GM12873 (cell line): ENCODE data around the gene TENM3.

Experiments
- CTCF ChIP-seq: IDR thresholded peaks from 2 replicates; pipeline ENCODE4 v1.5.1; 2012; ENCODE audit warnings: low read depth, mild to moderate bottlenecking, moderate library complexity, low read length, control low read depth; ENCODE audit not compliant: insufficient read depth; ENCODE audit errors: missing control alignments

The TENM3 gene

DNA sequence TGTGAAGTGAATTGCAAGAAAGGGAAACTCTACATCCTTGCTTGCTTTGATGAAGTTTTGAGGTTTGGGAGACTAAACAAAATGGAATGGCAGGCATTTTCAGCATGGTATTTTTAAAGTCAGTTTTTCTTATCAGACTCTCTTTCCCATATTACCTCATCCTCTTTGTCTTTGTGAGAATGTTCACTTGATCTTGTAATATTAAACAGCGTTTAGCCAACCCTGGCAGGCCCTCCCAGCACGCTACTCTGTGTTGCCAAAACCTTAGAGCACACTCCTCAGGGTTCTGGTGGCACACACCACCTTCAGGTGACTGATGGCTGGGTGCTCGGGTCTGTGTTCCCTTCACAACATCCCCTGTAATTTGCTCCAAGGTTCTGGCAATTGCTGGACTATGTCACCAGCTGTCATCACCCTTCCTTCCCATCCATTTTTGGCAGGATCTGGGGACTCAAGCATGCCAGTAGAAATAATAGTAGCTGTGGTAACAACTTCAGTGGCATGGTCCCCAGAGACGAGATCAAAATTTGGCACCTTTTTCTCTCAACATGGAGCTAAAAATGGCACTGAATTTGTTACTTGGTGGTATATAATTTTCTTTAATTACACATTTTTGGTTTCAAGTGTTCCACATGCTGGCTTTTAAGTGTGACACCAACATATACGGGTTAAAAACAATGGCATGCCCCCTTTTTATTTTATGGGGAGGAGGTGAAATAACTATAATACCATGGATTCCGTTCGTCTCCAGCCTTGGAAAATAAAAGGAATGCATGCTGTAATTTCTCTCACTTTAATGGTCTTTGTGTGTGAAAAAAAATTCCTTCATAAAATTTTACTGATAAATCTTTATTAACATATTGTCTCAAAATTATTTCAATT is 400.8 kb downstream of the TENM3 start:
- no peak for TF ChIP-seq CTCF

DNA sequence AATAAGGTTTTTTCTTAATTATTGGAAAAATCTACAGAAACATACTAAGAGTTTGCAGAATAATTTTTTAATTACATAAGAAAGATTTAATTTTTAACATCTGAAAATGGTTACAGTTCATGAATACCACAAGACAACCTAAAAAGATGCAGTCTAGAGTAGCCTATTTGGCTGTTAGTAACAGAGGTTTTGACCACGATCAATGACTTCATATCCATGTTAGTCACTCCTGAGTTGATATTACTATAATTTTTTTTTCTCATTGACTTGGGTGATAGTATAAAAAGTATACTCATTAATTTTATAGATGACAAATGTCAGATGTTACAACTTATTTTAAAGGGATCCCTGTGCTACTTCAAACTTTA is 401.5 kb downstream of the TENM3 start:
- TF ChIP-seq CTCF = no peak

GRCh38 chr4:182645511-182645910 is 402.3 kb downstream of the TENM3 start:
- no peak for TF ChIP-seq CTCF

- TF ChIP-seq CTCF = no peak
Observed at GRCh38 chr4:182647646-182648300, 404.6 kb downstream of the TENM3 start.

DNA sequence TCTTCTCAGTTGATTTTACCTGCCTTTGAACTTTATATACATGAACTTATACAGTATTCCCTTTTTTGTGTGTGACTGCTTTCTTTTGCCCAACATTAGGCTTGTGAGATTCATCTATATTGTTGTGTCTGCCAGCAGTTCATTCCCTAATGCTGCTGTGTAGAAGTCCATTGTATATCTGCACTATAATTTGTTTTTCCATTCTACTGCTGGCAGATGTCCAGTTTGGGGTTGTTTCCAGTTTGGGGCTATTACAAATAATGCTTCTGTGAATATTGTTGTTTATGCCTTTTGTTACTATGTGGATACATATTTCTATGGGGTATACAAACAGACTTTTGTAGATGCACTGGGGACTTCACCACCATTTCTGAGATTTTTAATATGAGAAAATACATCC is 405.6 kb downstream of the TENM3 start:
- TF ChIP-seq CTCF = no peak

DNA sequence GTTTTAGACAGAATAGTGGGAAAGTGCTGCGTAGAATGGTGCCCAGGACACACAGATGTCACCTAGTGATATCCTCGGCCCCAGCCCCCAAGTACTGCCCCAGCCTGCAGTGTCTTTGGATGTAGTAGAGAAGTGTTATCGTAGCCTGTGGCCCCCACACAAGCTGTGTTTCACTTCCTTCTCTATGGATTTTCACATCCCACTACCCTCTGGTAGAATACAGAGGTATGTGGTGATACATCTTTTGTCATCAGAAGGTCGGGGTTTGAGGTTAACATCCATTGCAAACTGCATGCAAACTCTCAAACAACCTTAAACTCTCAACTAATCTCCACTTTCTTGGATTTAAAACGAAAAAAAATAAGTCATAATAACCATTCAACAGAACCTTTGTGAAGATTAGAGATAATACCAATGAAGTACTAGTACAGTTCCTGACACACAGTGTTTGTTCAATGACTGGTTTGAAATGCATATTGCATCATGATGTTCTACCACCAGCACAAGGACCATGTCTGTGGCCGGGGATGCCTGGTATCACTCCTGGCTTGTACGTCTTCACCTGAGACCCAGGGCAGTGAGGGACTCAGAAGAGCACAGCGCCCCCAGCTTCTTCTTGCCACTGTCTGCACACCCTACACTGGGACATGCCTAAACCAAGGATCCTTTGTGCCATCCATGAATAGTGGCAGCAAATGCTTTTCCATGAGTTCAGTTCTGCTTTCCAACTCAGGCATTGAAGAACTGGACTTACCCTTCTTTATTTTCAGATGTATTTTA is 406.7 kb downstream of the TENM3 start:
- TF ChIP-seq CTCF = no peak

- TF ChIP-seq CTCF = no peak
Observed at GRCh38 chr4:182653596-182653995, 410.4 kb downstream of the TENM3 start.
